ENCODE measurements around the gene TMEM87A. TPM values are rescaled to one million over a fixed set of nuclear protein-coding genes. Genes with fewer than 3 reads are reported as not detected.

The TMEM87A gene
- total and polyA plus RNA-seq, 11 donors, result 9.3 to 30.8 (median 19.9) TPM

DNA sequence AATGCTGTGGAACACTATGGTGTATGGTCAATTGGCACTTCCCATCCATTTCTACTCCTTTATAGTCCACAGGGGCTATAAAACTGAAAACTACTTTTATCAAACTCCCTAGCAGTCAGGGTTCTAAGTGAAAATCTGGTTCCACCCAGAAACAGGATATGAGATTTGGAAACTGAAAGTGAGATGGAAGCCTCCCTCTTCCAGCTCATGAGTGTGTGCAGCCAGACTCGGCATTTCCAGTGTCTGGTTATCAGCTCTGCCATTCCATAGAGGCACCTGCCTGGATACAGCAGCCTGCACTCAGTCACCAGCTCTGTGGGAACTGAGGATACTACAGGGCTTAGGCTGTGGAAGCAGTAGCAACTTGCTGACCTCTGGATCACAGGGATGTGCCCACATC is 102.1 kb downstream of the TMEM87A start:
- Histone ChIP-seq H3K27ac (peak overlapping the region in 8 of 12 donors; percentile 19 to 75 (median 46)), H3K4me1 (peaks cover 0 to 32% (median 11%) of the 10 kb centered on the region in 12 donors), H3K9me3 (no peaks in the 10 kb centered on the region), H3K27me3 (no peaks in the 10 kb centered on the region), H3K4me3 (no peak overlapping the region), H3K36me3 (peaks cover 0 to 100% (median 98%) of the 10 kb centered on the region in 9 donors)
- intact Hi-C loops (cut with DNase I), result no loop called here
- TF ChIP-seq, protein P1, sequence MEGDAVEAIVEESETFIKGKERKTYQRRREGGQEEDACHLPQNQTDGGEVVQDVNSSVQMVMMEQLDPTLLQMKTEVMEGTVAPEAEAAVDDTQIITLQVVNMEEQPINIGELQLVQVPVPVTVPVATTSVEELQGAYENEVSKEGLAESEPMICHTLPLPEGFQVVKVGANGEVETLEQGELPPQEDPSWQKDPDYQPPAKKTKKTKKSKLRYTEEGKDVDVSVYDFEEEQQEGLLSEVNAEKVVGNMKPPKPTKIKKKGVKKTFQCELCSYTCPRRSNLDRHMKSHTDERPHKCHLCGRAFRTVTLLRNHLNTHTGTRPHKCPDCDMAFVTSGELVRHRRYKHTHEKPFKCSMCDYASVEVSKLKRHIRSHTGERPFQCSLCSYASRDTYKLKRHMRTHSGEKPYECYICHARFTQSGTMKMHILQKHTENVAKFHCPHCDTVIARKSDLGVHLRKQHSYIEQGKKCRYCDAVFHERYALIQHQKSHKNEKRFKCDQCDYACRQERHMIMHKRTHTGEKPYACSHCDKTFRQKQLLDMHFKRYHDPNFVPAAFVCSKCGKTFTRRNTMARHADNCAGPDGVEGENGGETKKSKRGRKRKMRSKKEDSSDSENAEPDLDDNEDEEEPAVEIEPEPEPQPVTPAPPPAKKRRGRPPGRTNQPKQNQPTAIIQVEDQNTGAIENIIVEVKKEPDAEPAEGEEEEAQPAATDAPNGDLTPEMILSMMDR (IDR thresholded peaks at IDR 0.05), result no peak
- TF ChIP-seq POLR2A (IDR thresholded peaks at IDR 0.05), result no peak
- DNase-seq (no peak), ATAC-seq (peak in 3 of 4 donors; percentile 14 to 72 (median 63))
- WGBS, 4 donors, result 0 to 39% (median 27%) methylated on average over 1 of the region's 1 CpG

DNA sequence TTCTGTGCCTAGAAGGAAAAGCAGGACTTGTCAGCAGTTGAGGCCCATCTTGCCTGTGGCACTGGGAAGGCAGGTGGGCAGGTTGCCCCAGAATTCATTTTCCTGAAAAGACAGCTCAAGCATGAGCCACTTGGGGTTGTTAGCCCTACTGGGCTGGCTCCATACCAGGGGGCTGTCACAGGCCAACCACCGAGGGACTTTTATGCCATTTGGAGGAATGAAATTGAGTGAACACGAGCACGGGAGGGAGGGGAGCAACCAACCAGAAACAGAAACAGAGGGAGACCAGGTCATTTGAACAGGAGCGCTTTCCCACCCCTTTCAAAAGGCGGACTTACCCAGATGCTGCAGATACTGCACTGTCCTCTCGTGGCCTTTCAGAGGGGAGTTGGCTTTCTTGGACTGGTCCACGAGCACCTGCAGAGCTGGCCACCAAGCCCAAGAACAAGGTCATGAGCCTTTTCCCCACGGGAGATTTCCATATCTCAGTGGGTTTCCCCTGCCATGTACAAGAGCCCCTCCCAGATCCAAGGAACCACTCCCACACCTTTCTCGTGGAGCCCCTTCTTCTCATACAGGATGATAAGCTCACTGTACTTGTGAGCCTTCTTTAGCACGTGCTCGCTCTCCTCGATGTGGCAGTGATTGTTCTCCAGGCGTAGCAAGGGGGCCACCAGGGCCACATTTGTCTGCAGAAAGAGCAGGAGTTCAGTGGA is 106.8 kb downstream of the TMEM87A start:
- H3K36me3 ChIP-seq, result peaks cover 0 to 100% (median 99%) of the 10 kb centered on the region in 9 donors
- ATAC-seq, result no peak
- 86 to 92% (median 89%) methylated on average over 13 of the region's 13 CpGs for WGBS, 4 donors
- H3K4me3 ChIP-seq, result no peak overlapping the region
- TF ChIP-seq, protein P1 (IDR thresholded peaks at IDR 0.05), result no peak
- no peak for TF ChIP-seq POLR2A (IDR thresholded peaks at IDR 0.05)
- H3K9me3 ChIP-seq, result no peaks in the 10 kb centered on the region
- intact Hi-C loops (cut with DNase I), result no loop called here
- H3K27ac ChIP-seq, result no peak overlapping the region
- no peaks in the 10 kb centered on the region for H3K27me3 ChIP-seq
- DNase-seq, result no peak
- H3K4me1 ChIP-seq, result peaks cover 0 to 8% (median 5%) of the 10 kb centered on the region in 12 donors

DNA sequence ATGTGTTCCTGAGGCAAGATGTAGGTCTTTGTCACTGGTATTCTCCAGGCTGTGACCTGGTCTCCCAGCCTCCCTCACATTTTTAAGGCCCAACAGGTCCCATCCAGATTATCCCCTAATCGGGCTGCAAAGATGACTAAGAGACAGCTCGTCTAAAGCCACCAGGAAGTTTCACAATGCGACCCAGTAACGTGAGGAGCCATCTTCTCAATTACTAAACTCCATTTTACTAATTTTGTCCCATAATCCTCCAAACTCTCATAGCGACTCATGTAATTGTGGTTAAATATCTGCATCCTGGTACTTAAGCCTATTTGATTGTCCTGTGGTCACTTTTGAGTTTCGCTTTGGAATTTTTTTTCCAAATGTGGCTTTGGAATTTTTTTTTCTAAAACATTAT is 108.1 kb downstream of the TMEM87A start:
- ATAC-seq (no peak), DNase-seq (no peak)
- no peak overlapping the region for H3K27ac ChIP-seq
- H3K9me3 ChIP-seq, result no peaks in the 10 kb centered on the region
- no peak overlapping the region for H3K4me3 ChIP-seq
- no peaks in the 10 kb centered on the region for H3K27me3 ChIP-seq
- H3K4me1 ChIP-seq, result peaks cover 0 to under 1% (median 0%) of the 10 kb centered on the region in 12 donors
- TF ChIP-seq, protein P1 (IDR thresholded peaks at IDR 0.05), result no peak
- no peak for TF ChIP-seq POLR2A (IDR thresholded peaks at IDR 0.05)
- intact Hi-C loops (cut with DNase I), result no loop called here
- H3K36me3 ChIP-seq, result peaks cover 0 to 100% (median 100%) of the 10 kb centered on the region in 9 donors
- WGBS, 4 donors, result 94 to 96% (median 95%) methylated on average over 6 of the region's 6 CpGs

DNA sequence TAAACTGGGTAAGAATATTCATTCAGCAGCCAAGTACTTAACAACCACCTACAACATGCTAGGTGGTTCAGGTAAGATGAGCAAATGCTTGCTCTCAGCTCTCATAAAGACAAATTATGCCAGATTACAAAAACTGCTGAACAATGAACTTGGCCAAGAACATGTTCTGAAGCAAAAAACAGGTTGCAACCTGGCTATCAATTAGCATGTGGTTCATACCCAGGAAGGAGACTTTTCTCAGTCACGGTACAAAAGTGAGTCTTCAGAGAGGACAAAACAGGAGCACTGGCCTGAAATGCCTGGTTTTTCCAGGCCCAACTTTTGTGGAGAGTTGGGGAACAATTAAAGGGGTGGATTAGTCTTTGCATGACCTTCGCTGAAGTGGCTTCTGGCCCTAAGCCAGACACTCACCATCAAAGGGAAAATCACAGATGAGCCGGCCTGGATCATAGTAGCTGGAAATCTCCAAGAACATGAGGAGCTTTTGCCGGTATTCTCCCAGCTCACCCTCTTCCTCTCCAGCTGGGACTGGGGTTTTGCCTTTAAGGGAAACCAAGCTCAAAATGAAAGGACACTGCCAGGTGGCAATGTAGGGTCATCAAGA is 109.2 kb downstream of the TMEM87A start:
- H3K36me3 ChIP-seq, result peaks cover 0 to 100% (median 95%) of the 10 kb centered on the region in 9 donors
- intact Hi-C loops (cut with DNase I), result no loop called here
- 60 to 65% (median 64%) methylated on average over 4 of the region's 4 CpGs for WGBS, 4 donors
- no peak for ATAC-seq
- peaks cover 0 to 10% (median 1%) of the 10 kb centered on the region in 12 donors for H3K4me1 ChIP-seq
- TF ChIP-seq, protein P1 (IDR thresholded peaks at IDR 0.05), result no peak
- no peak for TF ChIP-seq POLR2A (IDR thresholded peaks at IDR 0.05)
- H3K27ac ChIP-seq, result no peak overlapping the region
- H3K4me3 ChIP-seq, result no peak overlapping the region
- DNase-seq, result no peak
- H3K9me3 ChIP-seq, result no peaks in the 10 kb centered on the region
- H3K27me3 ChIP-seq, result no peaks in the 10 kb centered on the region

Data from heart left ventricle (tissue), 16 donors.